Neuronal stem cell (in vitro differentiated cells): Measurements from ENCODE around the gene ZNF764.

ENCODE experiments used
- DNase-seq: peaks from one replicate; pipeline ENCODE4 v3.0.0-alpha.2; 2013; ENCODE audit warnings: low spot score
- H2AFZ ChIP-seq: one replicate; pipeline ENCODE4 v1.6.1; 2013; ENCODE audit warnings: mild to moderate bottlenecking, low read length, inconsistent platforms
- H2AK5ac ChIP-seq: 2 replicates; pipeline ENCODE4 v1.6.1; 2013; ENCODE audit warnings: low read depth, mild to moderate bottlenecking, inconsistent platforms, low read length, moderate library complexity, mixed read lengths
- H2BK120ac ChIP-seq: 2 replicates; pipeline ENCODE4 v1.6.1; 2013; ENCODE audit warnings: low read depth, mild to moderate bottlenecking, inconsistent platforms, low read length, moderate library complexity, mixed read lengths
- H2BK12ac ChIP-seq: one replicate; pipeline ENCODE4 v1.6.1; 2013; ENCODE audit warnings: low read length, inconsistent platforms
- H2BK15ac ChIP-seq: 2 replicates; pipeline ENCODE4 v1.6.1; 2013; ENCODE audit warnings: mild to moderate bottlenecking, low read length, inconsistent platforms, mixed read lengths
- H2BK5ac ChIP-seq: one replicate; pipeline ENCODE4 v1.6.1; 2013; ENCODE audit warnings: inconsistent platforms, mild to moderate bottlenecking, low read length, moderate library complexity
- H3K14ac ChIP-seq: one replicate; pipeline ENCODE4 v1.6.1; 2013; ENCODE audit warnings: low read length, inconsistent platforms
- H3K18ac ChIP-seq: 2 replicates; pipeline ENCODE4 v1.6.1; 2013; ENCODE audit warnings: low read length, inconsistent platforms
- H3K23ac ChIP-seq: 2 replicates; pipeline ENCODE4 v1.6.1; 2013; ENCODE audit warnings: low read depth, mild to moderate bottlenecking, mixed read lengths, low read length, inconsistent platforms; ENCODE audit not compliant: poor library complexity
- H3K27ac ChIP-seq: replicated peaks from 3 replicates; pipeline ENCODE4 v1.5.1; 2013; ENCODE audit warnings: low read length, inconsistent platforms
- H3K27me3 ChIP-seq, 3 experiments: 2 replicates each; pipeline ENCODE4 v1.6.1; 2013; ENCODE audit warnings: low read length in 3 of 3, mild to moderate bottlenecking in 2 of 3, inconsistent platforms in 1 of 3, low read depth in 1 of 3, mixed read lengths in 1 of 3, moderate library complexity in 1 of 3; ENCODE audit not compliant: control insufficient read depth in 3 of 3, insufficient read depth in 3 of 3
- H3K36me3 ChIP-seq, 2 donors: replicated peaks in 1 of 2; 2 replicates each; pipeline ENCODE4 v1.6.1; 2013; ENCODE audit warnings: low read length in 2 of 2; ENCODE audit not compliant: control insufficient read depth in 2 of 2, insufficient read depth in 2 of 2
- H3K4ac ChIP-seq: 2 replicates; pipeline ENCODE4 v1.6.1; 2013; ENCODE audit warnings: inconsistent platforms, mild to moderate bottlenecking, low read length, moderate library complexity
- H3K4me1 ChIP-seq, 2 donors: 1 replicate in 1 of 2; 2 replicates in 1 of 2; pipeline ENCODE4 v1.6.1; 2013; ENCODE audit warnings: low read length in 2 of 2, low read depth in 1 of 2; ENCODE audit not compliant: control insufficient read depth in 2 of 2, insufficient read depth in 1 of 2
- H3K4me2 ChIP-seq: one replicate; pipeline ENCODE4 v1.6.1; 2013; ENCODE audit warnings: mild to moderate bottlenecking, low read length, inconsistent platforms; ENCODE audit not compliant: insufficient read depth, poor library complexity, severe bottlenecking
- H3K4me3 ChIP-seq, 2 donors: 2 replicates each; pipeline ENCODE4 v1.5.1; 2013; ENCODE audit warnings: low read length in 2 of 2, mild to moderate bottlenecking in 2 of 2, inconsistent platforms in 1 of 2, moderate library complexity in 1 of 2
- H3K79me1 ChIP-seq: one replicate; pipeline ENCODE4 v1.6.1; 2013; ENCODE audit warnings: low read depth, mild to moderate bottlenecking, inconsistent platforms, low read length, moderate library complexity
- H3K9ac ChIP-seq: one replicate; pipeline ENCODE4 v1.6.1; 2013; ENCODE audit warnings: mild to moderate bottlenecking, low read depth, low read length, inconsistent platforms; ENCODE audit not compliant: poor library complexity
- H3K9me3 ChIP-seq, 2 donors: replicated peaks in 1 of 2; 2 replicates each; pipeline versions ENCODE3 to v1.6.1; 2013; ENCODE audit warnings: low read length in 2 of 2, mild to moderate bottlenecking in 2 of 2, inconsistent platforms in 1 of 2, low read depth in 1 of 2, mixed read lengths in 1 of 2, moderate library complexity in 1 of 2; ENCODE audit not compliant: control insufficient read depth in 2 of 2, insufficient read depth in 1 of 2
- H4K8ac ChIP-seq: one replicate; pipeline ENCODE4 v1.6.1; 2013; ENCODE audit warnings: low read depth, mild to moderate bottlenecking, inconsistent platforms, low read length, moderate library complexity
- H4K91ac ChIP-seq: one replicate; pipeline ENCODE4 v1.6.1; 2013; ENCODE audit warnings: low read length, low read depth, mild to moderate bottlenecking, inconsistent platforms; ENCODE audit not compliant: poor library complexity
- WGBS, 2 donors: extraction: QIAGEN DNeasy Blood & Tissue Kit; methylation state at CpG; one replicate each; pipeline ENCODE4 v1.1.7; 2013; ENCODE audit warnings: missing lambda C conversion rate in 2 of 2, mixed read lengths in 1 of 2; ENCODE audit not compliant: insufficient read length in 2 of 2, insufficient replicate concordance in 1 of 2; ENCODE audit errors: extremely low coverage in 2 of 2; 5-methylcytosine and 5-hydroxymethylcytosine counted together

ZNF764 gene

DNA sequence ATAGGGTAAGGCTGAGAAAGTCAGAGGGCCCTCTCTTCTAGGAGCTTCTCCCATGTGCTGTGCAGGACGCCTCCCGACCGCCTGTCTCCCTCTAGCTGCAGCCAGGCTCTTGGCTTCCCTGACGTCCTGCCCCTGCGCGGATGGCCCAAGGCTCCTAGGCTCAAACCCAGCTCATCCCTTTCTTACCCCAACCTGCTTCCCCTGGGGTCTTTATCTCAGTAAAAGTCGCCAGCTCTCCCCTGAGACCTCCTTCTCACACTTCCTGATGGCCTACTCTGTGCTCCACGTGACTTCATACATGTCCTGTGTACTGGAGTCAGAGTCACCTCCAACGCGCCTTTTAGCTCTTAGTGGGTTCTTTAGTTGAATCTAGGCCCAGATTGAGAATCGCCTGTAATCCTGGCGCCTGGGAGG is 22.4 kb downstream of the ZNF764 start:
- Histone ChIP-seq H3K27ac (no peak overlapping the region), H3K14ac (no peak overlapping the region)
- WGBS, 2 donors = no CpG with 5 or more reads among the region's 12 CpGs

DNA sequence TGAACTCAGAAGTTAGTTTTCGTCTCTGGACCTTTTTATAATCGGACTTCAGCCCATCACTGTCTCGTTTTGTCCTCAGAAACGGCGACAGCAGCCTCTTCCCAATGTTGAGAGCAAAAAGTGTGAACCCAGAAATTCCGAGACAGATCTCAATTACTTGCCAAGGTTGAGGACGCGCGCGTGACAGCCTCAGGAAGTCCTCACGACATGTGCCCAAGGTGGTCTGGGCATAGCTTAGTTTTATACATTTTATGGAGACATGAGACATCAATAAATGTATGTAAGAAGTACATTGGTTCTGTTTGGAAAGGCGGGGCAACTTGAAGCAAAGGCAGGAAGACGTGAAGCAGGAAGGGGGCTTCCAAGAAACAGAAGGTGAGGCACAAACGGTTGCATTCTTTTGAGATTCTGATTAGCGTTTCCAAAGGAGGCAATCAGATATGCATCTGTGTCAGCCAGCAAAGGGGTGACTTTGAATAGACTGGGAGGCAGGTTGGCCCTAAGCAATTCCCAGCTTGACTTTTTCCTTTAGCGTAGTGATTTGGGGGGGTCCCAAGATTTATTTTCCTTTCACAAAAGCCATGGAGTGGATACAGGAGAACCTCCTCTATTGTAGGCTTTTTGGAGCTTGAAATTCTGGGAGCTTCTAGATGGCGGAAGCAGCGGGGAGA is 22.9 kb downstream of the ZNF764 start:
- H2BK15ac ChIP-seq = no peak overlapping the region
- no peaks in the 10 kb centered on the region for H3K27me3 ChIP-seq
- H3K9ac ChIP-seq = no peak overlapping the region
- peak overlapping the region; percentile 29 for H3K27ac ChIP-seq
- H3K4me3 ChIP-seq = peak overlapping the region; percentile 51 to 74
- H3K4ac ChIP-seq = no peak overlapping the region
- H3K4me1 ChIP-seq = peaks cover 7% of the 10 kb centered on the region in 2 donors
- H3K79me1 ChIP-seq = peaks cover 12% of the 10 kb centered on the region
- H3K36me3 ChIP-seq = no peaks in the 10 kb centered on the region
- H3K23ac ChIP-seq = peak overlapping the region; percentile 95
- peak; percentile 26 for DNase-seq
- peak overlapping the region; percentile 79 for H3K4me2 ChIP-seq
- peak overlapping the region; percentile 49 for H4K91ac ChIP-seq
- no peak overlapping the region for H2BK5ac ChIP-seq
- H3K18ac ChIP-seq = peak overlapping the region; percentile 44
- no peak overlapping the region for H2BK12ac ChIP-seq
- no peak overlapping the region for H2AK5ac ChIP-seq
- no peaks in the 10 kb centered on the region for H3K9me3 ChIP-seq
- no peak overlapping the region for H3K14ac ChIP-seq
- no CpG with 5 or more reads among the region's 18 CpGs for WGBS, 2 donors
- H4K8ac ChIP-seq = no peak overlapping the region
- no peak overlapping the region for H2BK120ac ChIP-seq
- H2AFZ ChIP-seq = peak overlapping the region; percentile 96

More for the DNA sequence above, 22.4 kb downstream of the ZNF764 start:
- Histone ChIP-seq H3K4me3 (peak overlapping the region; percentile 51 to 64), H3K9me3 (no peaks in the 10 kb centered on the region), H3K4me2 (peak overlapping the region; percentile 79), H2AK5ac (no peak overlapping the region), H3K4ac (no peak overlapping the region), H2BK120ac (no peak overlapping the region), H2BK12ac (no peak overlapping the region), H2BK5ac (no peak overlapping the region), H3K9ac (no peak overlapping the region), H2AFZ (peak overlapping the region; percentile 96), H4K91ac (no peak overlapping the region), H3K4me1 (peaks cover 7% of the 10 kb centered on the region in 2 donors), H2BK15ac (no peak overlapping the region), H3K23ac (no peak overlapping the region), H3K27me3 (no peaks in the 10 kb centered on the region), H3K36me3 (no peaks in the 10 kb centered on the region), H3K79me1 (peaks cover 12% of the 10 kb centered on the region), H4K8ac (no peak overlapping the region), H3K18ac (no peak overlapping the region)
- DNase-seq = peak; percentile 26

DNA sequence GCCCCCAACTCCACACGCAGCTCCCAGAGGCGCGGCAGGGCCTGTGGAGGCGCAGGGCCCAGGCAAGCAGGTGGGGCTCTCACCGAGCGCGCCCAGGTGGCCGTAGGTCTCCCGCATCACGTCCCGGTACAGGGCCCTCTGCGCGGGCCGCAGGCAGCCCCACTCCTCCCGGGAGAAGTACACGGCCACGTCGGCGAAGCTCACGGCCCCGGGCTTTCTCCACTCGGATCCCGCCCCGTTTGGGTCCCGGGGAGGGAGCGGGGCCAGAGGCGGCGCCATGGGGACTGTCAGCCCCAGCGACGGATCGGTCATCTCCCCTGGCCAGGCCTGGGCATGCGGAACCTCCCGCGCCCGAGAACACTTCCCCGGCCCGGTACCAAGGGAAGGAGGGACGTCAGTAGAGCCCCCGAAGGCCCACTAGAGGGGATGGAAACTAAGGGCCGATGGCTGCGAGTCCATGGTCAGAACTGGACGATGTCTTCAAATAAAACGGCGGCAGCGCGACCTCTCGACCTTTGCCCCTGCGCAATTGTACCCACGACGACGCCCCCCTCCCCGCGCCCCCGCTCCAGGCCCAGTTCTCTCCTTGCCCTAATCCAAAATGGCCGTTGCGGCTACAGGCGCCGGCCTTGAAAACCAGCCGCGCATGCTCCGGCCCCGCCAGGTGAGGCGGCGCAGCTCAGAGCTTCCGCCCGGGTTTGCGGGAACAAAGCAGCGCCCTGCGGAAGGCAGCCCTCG is 23.6 kb downstream of the ZNF764 start, which contains the start of gene ZNF747:
Gene ZNF747, minus strand, starts transcription at position 491 of the 738 bp plus-strand sequence. Its CDS starts 179 bp downstream, at position 312.
- H3K4ac ChIP-seq = no peak within 1 kb of the TSS

More for the DNA sequence above, 23.6 kb downstream of the ZNF764 start, which contains the start of gene ZNF747:
- Histone ChIP-seq H2AK5ac (peak within 1 kb of the TSS; percentile 89), H3K9ac (peak within 1 kb of the TSS; percentile 91), H3K14ac (peak within 1 kb of the TSS; percentile 50), H2BK5ac (peak within 1 kb of the TSS; percentile 47), H3K79me1 (peaks cover 12% of the 10 kb centered on the region), H2BK15ac (no peak within 1 kb of the TSS), H3K9me3 (no peaks in the 10 kb centered on the region), H2AFZ (peak within 1 kb of the TSS; percentile 96), H3K18ac (peak within 1 kb of the TSS; percentile 97), H3K4me2 (peak within 1 kb of the TSS; percentile 79), H4K8ac (peak within 1 kb of the TSS; percentile 1), H3K27ac (peak within 1 kb of the TSS; percentile 61), H3K27me3 (no peaks in the 10 kb centered on the region), H3K4me1 (peaks cover 7% of the 10 kb centered on the region in 2 donors), H2BK12ac (peak within 1 kb of the TSS; percentile 95), H3K4me3 (peak within 1 kb of the TSS; percentile 51 to 79), H3K36me3 (no peaks in the 10 kb centered on the region), H3K23ac (peak within 1 kb of the TSS; percentile 95), H4K91ac (peak within 1 kb of the TSS; percentile 49), H2BK120ac (peak within 1 kb of the TSS; percentile 40)
- DNase-seq = peak; percentile 87
- no CpG with 5 or more reads among the region's 70 CpGs for WGBS, 2 donors
